ENCODE results near the gene CNGB1.

Gene CNGB1

GRCh38 chr16:57938484-57938883, 32.4 kb downstream of the CNGB1 start:
- Histone ChIP-seq H4K20me1 (ENCODE audit: insufficient read depth, low read length) (no peaks in the 10 kb centered on the region), H3F3A (ENCODE audit: insufficient read depth, low read length) (no peaks in the 10 kb centered on the region), H3K27ac (ENCODE audit: low read depth, low read length, poor library complexity, severe bottlenecking) (no peak overlapping the region), H3K36me3 (ENCODE audit: insufficient read depth, low read length) (no peaks in the 10 kb centered on the region), H3K9me2 (ENCODE audit: low read depth, low read length) (no peaks in the 10 kb centered on the region), H3K79me2 (ENCODE audit: insufficient read depth, low read length) (no peaks in the 10 kb centered on the region), H3K9me3 (ENCODE audit: low read length) (no peaks in the 10 kb centered on the region), H3K4me2 (ENCODE audit: low read length) (no peak overlapping the region), H2AFZ (ENCODE audit: low read length) (no peak overlapping the region), H3K27me3 (ENCODE audit: insufficient read depth, low read length) (no peaks in the 10 kb centered on the region), H3K4me3 (ENCODE audit: low read depth, low read length, poor library complexity, severe bottlenecking) (no peak overlapping the region), H3K4me1 (ENCODE audit: insufficient read depth, low read length, severe bottlenecking) (no peaks in the 10 kb centered on the region), H3K9ac (ENCODE audit: low read length) (no peak overlapping the region)
- TF ChIP-seq, protein P1, sequence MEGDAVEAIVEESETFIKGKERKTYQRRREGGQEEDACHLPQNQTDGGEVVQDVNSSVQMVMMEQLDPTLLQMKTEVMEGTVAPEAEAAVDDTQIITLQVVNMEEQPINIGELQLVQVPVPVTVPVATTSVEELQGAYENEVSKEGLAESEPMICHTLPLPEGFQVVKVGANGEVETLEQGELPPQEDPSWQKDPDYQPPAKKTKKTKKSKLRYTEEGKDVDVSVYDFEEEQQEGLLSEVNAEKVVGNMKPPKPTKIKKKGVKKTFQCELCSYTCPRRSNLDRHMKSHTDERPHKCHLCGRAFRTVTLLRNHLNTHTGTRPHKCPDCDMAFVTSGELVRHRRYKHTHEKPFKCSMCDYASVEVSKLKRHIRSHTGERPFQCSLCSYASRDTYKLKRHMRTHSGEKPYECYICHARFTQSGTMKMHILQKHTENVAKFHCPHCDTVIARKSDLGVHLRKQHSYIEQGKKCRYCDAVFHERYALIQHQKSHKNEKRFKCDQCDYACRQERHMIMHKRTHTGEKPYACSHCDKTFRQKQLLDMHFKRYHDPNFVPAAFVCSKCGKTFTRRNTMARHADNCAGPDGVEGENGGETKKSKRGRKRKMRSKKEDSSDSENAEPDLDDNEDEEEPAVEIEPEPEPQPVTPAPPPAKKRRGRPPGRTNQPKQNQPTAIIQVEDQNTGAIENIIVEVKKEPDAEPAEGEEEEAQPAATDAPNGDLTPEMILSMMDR (IDR thresholded peaks at IDR 0.05; ENCODE audit: low read length), result no peak
- no peak for TF ChIP-seq EZH2 (IDR thresholded peaks at IDR 0.05; ENCODE audit: borderline replicate concordance, low read length)

DNA sequence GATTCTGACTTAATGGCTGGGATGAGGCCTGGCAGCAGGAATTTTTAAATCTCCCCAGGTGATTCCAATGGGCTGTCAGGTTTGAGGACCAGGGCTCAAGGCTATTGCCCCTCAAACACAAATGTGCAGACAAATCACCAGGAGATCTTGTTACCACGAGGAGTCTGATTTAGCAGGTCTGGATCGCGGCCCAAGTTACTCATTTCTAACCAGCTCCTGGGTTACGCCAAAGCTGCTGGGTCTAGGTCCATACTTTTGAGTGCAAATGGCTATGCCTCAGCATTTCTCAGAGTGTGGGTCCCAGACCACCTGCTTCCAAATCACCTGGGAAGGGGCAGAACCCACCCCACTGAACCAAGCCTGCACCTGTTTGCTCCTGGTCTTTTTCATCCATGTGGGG, 33.1 kb downstream of the CNGB1 start:
- no peak overlapping the region for H3K4me3 ChIP-seq (ENCODE audit: low read depth, low read length, poor library complexity, severe bottlenecking)

DNA sequence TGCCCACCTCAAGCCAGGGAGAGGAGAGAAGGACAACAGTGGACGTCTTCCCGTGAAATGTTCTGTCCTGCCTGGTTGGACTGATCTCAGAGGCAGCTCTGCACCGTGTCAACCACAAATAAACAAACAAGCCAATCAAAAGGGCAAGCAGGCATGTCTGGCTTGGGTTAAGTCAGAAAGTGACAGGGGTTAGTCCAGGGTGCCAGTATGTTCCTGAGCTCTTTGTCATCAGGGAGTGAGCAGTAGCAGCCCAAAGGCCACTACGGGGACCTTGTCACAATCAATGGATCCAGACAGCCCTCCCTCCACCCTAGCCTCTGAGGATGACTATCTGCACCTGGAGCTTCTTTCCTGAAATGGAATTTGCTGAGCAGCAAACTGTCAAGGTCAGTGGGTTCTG, 35.0 kb downstream of the CNGB1 start:
- Histone ChIP-seq H3K9ac (ENCODE audit: low read length) (no peak overlapping the region), H3K27me3 (ENCODE audit: insufficient read depth, low read length) (no peaks in the 10 kb centered on the region; the same call in 1 of the 2 replicates), H4K20me1 (ENCODE audit: insufficient read depth, low read length) (no peaks in the 10 kb centered on the region), H3F3A (ENCODE audit: insufficient read depth, low read length) (no peaks in the 10 kb centered on the region), H3K9me3 (ENCODE audit: low read length) (no peaks in the 10 kb centered on the region), H3K4me3 (ENCODE audit: low read depth, low read length, poor library complexity, severe bottlenecking) (no peak overlapping the region), H3K27ac (ENCODE audit: low read depth, low read length, poor library complexity, severe bottlenecking) (no peak overlapping the region), H3K9me2 (ENCODE audit: low read depth, low read length) (no peaks in the 10 kb centered on the region), H2AFZ (ENCODE audit: low read length) (no peak overlapping the region), H3K4me1 (ENCODE audit: insufficient read depth, low read length, severe bottlenecking) (no peaks in the 10 kb centered on the region), H3K4me2 (ENCODE audit: low read length) (no peak overlapping the region), H3K36me3 (ENCODE audit: insufficient read depth, low read length) (no peaks in the 10 kb centered on the region), H3K79me2 (ENCODE audit: insufficient read depth, low read length) (no peaks in the 10 kb centered on the region)
- TF ChIP-seq, protein P1 (IDR thresholded peaks at IDR 0.05; ENCODE audit: low read length), result no peak
- no peak for TF ChIP-seq EZH2 (IDR thresholded peaks at IDR 0.05; ENCODE audit: borderline replicate concordance, low read length)

More for the DNA sequence above, 33.1 kb downstream of the CNGB1 start:
- Histone ChIP-seq H3F3A (ENCODE audit: insufficient read depth, low read length) (no peaks in the 10 kb centered on the region), H3K9me2 (ENCODE audit: low read depth, low read length) (no peaks in the 10 kb centered on the region), H4K20me1 (ENCODE audit: insufficient read depth, low read length) (no peaks in the 10 kb centered on the region), H3K36me3 (ENCODE audit: insufficient read depth, low read length) (no peaks in the 10 kb centered on the region), H3K79me2 (ENCODE audit: insufficient read depth, low read length) (no peaks in the 10 kb centered on the region), H3K27me3 (ENCODE audit: insufficient read depth, low read length) (no peaks in the 10 kb centered on the region), H3K4me2 (ENCODE audit: low read length) (no peak overlapping the region), H3K9me3 (ENCODE audit: low read length) (no peaks in the 10 kb centered on the region), H3K27ac (ENCODE audit: low read depth, low read length, poor library complexity, severe bottlenecking) (no peak overlapping the region), H3K9ac (ENCODE audit: low read length) (no peak overlapping the region), H2AFZ (ENCODE audit: low read length) (no peak overlapping the region), H3K4me1 (ENCODE audit: insufficient read depth, low read length, severe bottlenecking) (no peaks in the 10 kb centered on the region)
- TF ChIP-seq EZH2 (IDR thresholded peaks at IDR 0.05; ENCODE audit: borderline replicate concordance, low read length), result no peak
- TF ChIP-seq, protein P1 (IDR thresholded peaks at IDR 0.05; ENCODE audit: low read length), result no peak

Data from OCI-LY1 (cell line).